ENCODE measurements around the gene PRKAG2. TPM values are rescaled to one million over a fixed set of nuclear protein-coding genes. Genes with fewer than 3 reads are reported as not detected.

PRKAG2 gene
- total and polyA plus RNA-seq, 2 of the 8 experiments (the other 6 are each of a cell fraction or from before 2014, with no cell fraction given) = 7.5 to 18.1 TPM

DNA sequence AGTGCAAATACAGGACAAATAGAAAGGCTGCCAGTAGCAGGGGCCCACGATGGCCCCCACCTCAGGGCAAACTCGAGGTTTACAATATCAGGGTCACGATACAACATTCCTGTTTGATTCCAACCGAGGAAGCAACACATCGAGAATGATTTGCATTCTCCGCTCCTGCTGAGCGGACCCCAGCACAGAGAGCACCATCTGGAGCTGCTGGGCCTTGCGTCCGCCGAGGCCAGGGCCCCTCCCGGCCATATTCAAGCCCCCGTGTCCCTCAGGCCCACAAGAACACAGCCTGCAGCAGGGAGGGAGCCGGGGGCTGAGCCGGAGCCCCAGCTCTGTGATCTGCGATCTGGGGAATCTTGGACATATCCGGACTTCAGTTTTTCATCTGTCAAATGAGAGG, 84.3 kb downstream of the PRKAG2 start (continued):
- TF ChIP-seq TBP (IDR thresholded peaks at IDR 0.05; ENCODE audit: low read depth, low read length) (no peak), SP2 (IDR thresholded peaks at IDR 0.05; ENCODE audit: low read length) (no peak)

Measured in H1 (cell line).